Sigmoid colon (tissue), 4 donors: ENCODE results near the gene MRPS27.

Source experiments
- EP300 ChIP-seq, 4 donors: sonication (generic); formaldehyde crosslinking; IDR thresholded peaks; one replicate each; pipeline ENCODE4 v1.6.1; 2017; ENCODE audit warnings: antibody characterized with exemption in 4 of 4
- POLR2A ChIP-seq, 2 donors: fragments of 450-650 bp; IDR thresholded peaks; one replicate each; pipeline ENCODE4 v1.6.1; 2016; ENCODE audit warnings: antibody characterized with exemption in 2 of 2, mild to moderate bottlenecking in 2 of 2, moderate library complexity in 2 of 2
- POLR2AphosphoS5 ChIP-seq, 4 donors: sonication (generic); formaldehyde crosslinking; IDR thresholded peaks; one replicate each; pipeline ENCODE4 v1.6.1; 2017; ENCODE audit warnings: antibody characterized with exemption in 4 of 4
- TF ChIP-seq, protein P1 (sequence below), 4 experiments: fragments of 450-650 bp in 3 of 4; fragments of 200-600 bp in 1 of 4; IDR thresholded peaks; one replicate each; pipeline ENCODE4 v1.5.1; 2016 to 2019; ENCODE audit warnings: antibody characterized with exemption in 4 of 4, mild to moderate bottlenecking in 3 of 4, moderate library complexity in 2 of 4

DNA sequence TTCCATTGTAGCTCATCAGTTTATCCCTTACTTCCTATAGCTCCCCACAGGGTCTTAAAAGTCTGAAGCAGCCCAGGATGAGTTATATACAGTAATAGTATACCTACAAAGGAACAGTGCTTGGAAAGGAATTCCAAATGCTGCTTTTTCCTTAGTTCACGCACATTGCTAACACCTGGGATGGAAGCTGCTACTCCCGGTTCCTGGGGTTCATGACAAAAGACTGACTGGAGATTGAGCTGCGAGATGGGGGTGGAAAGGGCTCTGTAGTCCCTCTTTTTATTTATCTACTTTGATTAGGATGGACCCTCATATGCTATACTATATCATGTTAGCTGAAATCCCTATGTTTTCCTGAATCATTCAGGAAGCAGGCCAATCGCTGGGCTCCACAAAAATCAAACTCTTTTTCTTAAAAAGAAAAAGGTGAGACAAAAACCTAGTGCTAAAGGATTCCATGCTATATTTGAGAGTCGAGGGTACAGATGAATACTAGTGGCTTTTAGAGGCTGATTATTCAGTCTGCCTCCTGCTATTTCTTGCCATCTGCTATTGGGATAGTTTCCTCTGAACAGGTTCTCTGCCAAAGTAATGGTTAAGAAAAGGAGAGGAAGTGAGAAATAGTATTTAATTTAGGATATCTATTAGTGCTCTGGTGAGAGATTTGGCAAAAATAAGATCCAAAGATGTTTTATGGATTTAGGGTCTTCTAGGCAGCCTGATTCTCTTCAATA, 81.2 kb downstream of the MRPS27 start:
- TF ChIP-seq, protein P1, sequence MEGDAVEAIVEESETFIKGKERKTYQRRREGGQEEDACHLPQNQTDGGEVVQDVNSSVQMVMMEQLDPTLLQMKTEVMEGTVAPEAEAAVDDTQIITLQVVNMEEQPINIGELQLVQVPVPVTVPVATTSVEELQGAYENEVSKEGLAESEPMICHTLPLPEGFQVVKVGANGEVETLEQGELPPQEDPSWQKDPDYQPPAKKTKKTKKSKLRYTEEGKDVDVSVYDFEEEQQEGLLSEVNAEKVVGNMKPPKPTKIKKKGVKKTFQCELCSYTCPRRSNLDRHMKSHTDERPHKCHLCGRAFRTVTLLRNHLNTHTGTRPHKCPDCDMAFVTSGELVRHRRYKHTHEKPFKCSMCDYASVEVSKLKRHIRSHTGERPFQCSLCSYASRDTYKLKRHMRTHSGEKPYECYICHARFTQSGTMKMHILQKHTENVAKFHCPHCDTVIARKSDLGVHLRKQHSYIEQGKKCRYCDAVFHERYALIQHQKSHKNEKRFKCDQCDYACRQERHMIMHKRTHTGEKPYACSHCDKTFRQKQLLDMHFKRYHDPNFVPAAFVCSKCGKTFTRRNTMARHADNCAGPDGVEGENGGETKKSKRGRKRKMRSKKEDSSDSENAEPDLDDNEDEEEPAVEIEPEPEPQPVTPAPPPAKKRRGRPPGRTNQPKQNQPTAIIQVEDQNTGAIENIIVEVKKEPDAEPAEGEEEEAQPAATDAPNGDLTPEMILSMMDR (IDR thresholded peaks at IDR 0.05), result no peak
- TF ChIP-seq POLR2AphosphoS5 (IDR thresholded peaks at IDR 0.05) (no peak), POLR2A (IDR thresholded peaks at IDR 0.05) (no peak), EP300 (IDR thresholded peaks at IDR 0.05) (no peak)
